GM12892 (cell line): Measurements from ENCODE around the gene CIZ1.
A peak's percentile ranks its signal among the peaks of the same experiment; 100 is the strongest.

Experiments
- DNase-seq: peaks from one replicate; pipeline ENCODE4 v3.0.0; 2011; ENCODE audit not compliant: insufficient read length
- FAIRE-seq: peaks from 2 replicates; lab custom pipeline; 2011; peaks lifted over from hg19 to GRCh38; lab: Jason Lieb, UNC
- POLR2A ChIP-seq: IDR thresholded peaks from 2 replicates; pipeline ENCODE4 v1.6.1; 2011; ENCODE audit warnings: low read depth, low read length, control low read depth
- POLR2AphosphoS5 ChIP-seq: IDR thresholded peaks from 2 replicates; pipeline ENCODE4 v1.6.1; 2011; ENCODE audit warnings: low read depth, low read length, control low read depth
- TAF1 ChIP-seq: IDR thresholded peaks from 2 replicates; pipeline ENCODE4 v1.6.1; 2011; ENCODE audit warnings: low read depth, mild to moderate bottlenecking, control low read depth, low read length, borderline replicate concordance

CIZ1 gene

GRCh38 chr9:128164307-128164885 is 27.0 kb downstream of the CIZ1 start:
- FAIRE-seq (no peak), DNase-seq (no peak)
- no peak; the same call in 1 of the 2 replicates for TF ChIP-seq POLR2A
- no peak for TF ChIP-seq POLR2AphosphoS5
- no peak for TF ChIP-seq TAF1

GRCh38 chr9:128163523-128164306 is 27.7 kb downstream of the CIZ1 start:
- no peak for DNase-seq
- no peak for FAIRE-seq
- no peak for TF ChIP-seq TAF1
- no peak for TF ChIP-seq POLR2AphosphoS5
- no peak for TF ChIP-seq POLR2A

GRCh38 chr9:128163027-128163515 is 28.3 kb downstream of the CIZ1 start:
- TF ChIP-seq POLR2AphosphoS5 (no peak), POLR2A (no peak), TAF1 (no peak)
- no peak for DNase-seq
- FAIRE-seq: no peak

GRCh38 chr9:128162215-128163026 is 29.0 kb downstream of the CIZ1 start:
- DNase-seq (no peak), FAIRE-seq (no peak)
- no peak for TF ChIP-seq POLR2A
- no peak for TF ChIP-seq TAF1
- no peak for TF ChIP-seq POLR2AphosphoS5

- TF ChIP-seq TAF1: no peak
- no peak for TF ChIP-seq POLR2AphosphoS5
- TF ChIP-seq POLR2A: no peak
- no peak for DNase-seq
- no peak for FAIRE-seq
Measured at GRCh38 chr9:128161215-128161902, 30.0 kb downstream of the CIZ1 start.

- DNase-seq: peak; percentile 52
- TF ChIP-seq POLR2AphosphoS5 (no peak), POLR2A (no peak), TAF1 (no peak)
- no peak for FAIRE-seq
Measured at GRCh38 chr9:128160603-128160987, 30.8 kb downstream of the CIZ1 start.

GRCh38 chr9:128159784-128160602 is 31.4 kb downstream of the CIZ1 start, which contains the start of gene BBLN:
BBLN (plus strand) TSS chr9:128160265; CDS start chr9:128160408, 143 bp downstream.
- peak; percentile 85 for TF ChIP-seq POLR2AphosphoS5
- TF ChIP-seq TAF1: peak; percentile 65; the same call in 1 of the 2 replicates
- peak; percentile 93 for TF ChIP-seq POLR2A
- DNase-seq (peak; percentile 99), FAIRE-seq (peak; percentile 79)

GRCh38 chr9:128159522-128159783 is 31.9 kb downstream of the CIZ1 start:
- no peak for TF ChIP-seq TAF1
- TF ChIP-seq POLR2A: no peak; the same call in 1 of the 2 replicates
- TF ChIP-seq POLR2AphosphoS5: no peak
- DNase-seq (no peak), FAIRE-seq (no peak)

GRCh38 chr9:128155736-128156500 is 35.5 kb downstream of the CIZ1 start:
- DNase-seq: no peak
- no peak for TF ChIP-seq TAF1
- no peak for TF ChIP-seq POLR2AphosphoS5
- TF ChIP-seq POLR2A: no peak
- FAIRE-seq: no peak
